Panc1 (cell line): Measurements from ENCODE around the gene TRAF3IP3. TPM values are rescaled to one million over a fixed set of nuclear protein-coding genes. Genes with fewer than 3 reads are reported as not detected.

ENCODE experiments used
- ATAC-seq: fragments of 200-7000 bp; cut with Tn5 transposase; 2 replicates; pipeline ENCODE4 v1.9.1; 2020; ENCODE audit warnings: mild to moderate bottlenecking, moderate library complexity
- BruUV-seq: library from RNA; stranded (reverse); fragments of 400-500 nt; replicated peaks from 2 replicates; lab custom pipeline; 2021; lab: Mats Ljungman, UMichigan
- CTCF ChIA-PET: fragments of 300-600 bp; sonication (Branson Sonifier 250); formaldehyde crosslinking; loops from one replicate; lab custom pipeline; 2022; ENCODE audit warnings: antibody characterized with exemption; lab: Charles Lee
- POLR2A ChIA-PET: fragments of 300-600 bp; sonication (Branson Sonifier 250); formaldehyde crosslinking; loops from one replicate; lab custom pipeline; 2022; ENCODE audit warnings: antibody characterized with exemption; lab: Charles Lee
- DNase-seq: peaks from one replicate; pipeline ENCODE4 v3.0.0-alpha.2; 2010; ENCODE audit warnings: low read depth, low spot score
- H3K27ac ChIP-seq: 2 replicates; pipeline ENCODE4 v1.5.1; 2011; ENCODE audit warnings: mild to moderate bottlenecking, low read length, inconsistent platforms
- H3K27me3 ChIP-seq: fragments of 200-500 bp; sonication (Bioruptor generic); 2 replicates; pipeline ENCODE4 v1.6.0; 2014; ENCODE audit warnings: low read length, inconsistent platforms; ENCODE audit not compliant: control insufficient read depth, insufficient read depth
- H3K36me3 ChIP-seq: fragments of 200-500 bp; sonication (Bioruptor generic); 2 replicates; pipeline ENCODE4 v1.5.1; 2014; ENCODE audit warnings: inconsistent platforms, mild to moderate bottlenecking, low read length, moderate library complexity; ENCODE audit not compliant: control insufficient read depth, insufficient read depth
- H3K4me1 ChIP-seq: 2 replicates; pipeline ENCODE4 v1.5.1; 2011; ENCODE audit warnings: inconsistent platforms, mild to moderate bottlenecking, low read length, moderate library complexity; ENCODE audit not compliant: control insufficient read depth, insufficient read depth
- H3K4me3 ChIP-seq, 2 experiments: 2 replicates each; pipeline ENCODE4 v1.5.1; 2011 to 2012; ENCODE audit warnings: low read depth in 2 of 2, low read length in 2 of 2, mild to moderate bottlenecking in 2 of 2, inconsistent platforms in 1 of 2, moderate library complexity in 1 of 2
- H3K9me3 ChIP-seq: fragments of 200-500 bp; sonication (Bioruptor generic); 2 replicates; pipeline ENCODE4 v1.5.1; 2014; ENCODE audit warnings: low read depth, mild to moderate bottlenecking, inconsistent platforms, low read length, moderate library complexity; ENCODE audit not compliant: control insufficient read depth, insufficient read depth
- POLR2AphosphoS5 ChIP-seq: IDR thresholded peaks from 2 replicates; pipeline ENCODE4 v1.6.1; 2012; ENCODE audit warnings: mild to moderate bottlenecking, low read depth, low read length, moderate library complexity
- REST ChIP-seq, 2 experiments: IDR thresholded peaks; 2 replicates each; pipeline ENCODE4 v1.6.1; 2011 to 2012; ENCODE audit warnings: low read depth in 2 of 2, control low read depth in 1 of 2, low read length in 1 of 2, mild to moderate bottlenecking in 1 of 2, moderate library complexity in 1 of 2; ENCODE audit not compliant: insufficient read depth in 1 of 2
- SIN3A ChIP-seq: IDR thresholded peaks from 2 replicates; pipeline ENCODE4 v1.6.1; 2012; ENCODE audit warnings: low read depth, mild to moderate bottlenecking, low read length, moderate library complexity, borderline replicate concordance; ENCODE audit not compliant: insufficient read depth
- TCF7L2 ChIP-seq: IDR thresholded peaks from 2 replicates; pipeline ENCODE4 v1.6.1; 2011; ENCODE audit warnings: mild to moderate bottlenecking, low read depth, low read length, inconsistent platforms
- in situ Hi-C: cut with HindIII; loops from 2 replicates; pipeline ENCODE4 v1.10.0; 2016; ENCODE audit warnings: low sequenced_read_pairs, low pct_unique_long_range_greater_than_20kb
- intact Hi-C: fragments of 100-400 bp; cut with micrococcal nuclease; formaldehyde crosslinking; loops from one replicate; pipeline ENCODE4 v1.10.0; 2022; ENCODE audit not compliant: unreplicated experiment
- total RNA-seq: library from RNA; stranded (reverse); gene quantifications from one replicate; pipeline ENCODE4 v1.2.1, GENCODE V29; 2021; ENCODE audit not compliant: unreplicated experiment
- TF ChIP-seq, protein P1 (sequence below): fragments of 450-650 bp; IDR thresholded peaks from 2 replicates; pipeline ENCODE4 v1.5.1; 2017; ENCODE audit warnings: mild to moderate bottlenecking

TRAF3IP3 gene
- total RNA-seq, 1 experiment from 2014 or later = 0.67 TPM

DNA sequence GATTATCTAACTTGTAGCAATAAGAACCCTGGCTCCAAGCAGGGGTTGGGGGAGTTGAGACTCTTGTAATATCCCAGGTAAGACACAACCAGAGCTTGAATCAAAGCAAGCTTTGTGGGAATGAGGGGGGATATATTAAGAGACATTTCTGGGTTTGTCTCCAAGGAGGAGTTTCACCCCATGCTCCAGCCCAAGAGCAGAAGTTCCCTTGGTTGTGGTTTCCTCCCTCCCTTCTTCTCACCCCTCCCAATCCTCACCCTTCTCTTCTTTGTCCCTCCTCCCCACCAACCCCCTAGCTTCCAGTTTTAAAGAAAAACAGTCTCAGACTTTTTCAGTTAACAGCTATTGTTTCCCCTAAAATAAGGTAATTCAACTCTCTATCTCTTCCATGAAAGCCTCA is 11.9 kb downstream of the TRAF3IP3 start:
- Histone ChIP-seq H3K4me3 (no peak overlapping the region), H3K4me1 (no peaks in the 10 kb centered on the region), H3K9me3 (no peaks in the 10 kb centered on the region), H3K27ac (no peak overlapping the region), H3K36me3 (no peaks in the 10 kb centered on the region), H3K27me3 (no peaks in the 10 kb centered on the region; the same call in 1 of the 2 replicates)
- no TSS peak for BruUV-seq
- ATAC-seq = no peak
- TF ChIP-seq REST (IDR thresholded peaks at IDR 0.05; ENCODE audit: insufficient read depth in 1 of 2, low read depth in 2 of 2, low read length in 1 of 2) (no peak), TCF7L2 (no peak), POLR2AphosphoS5 (no peak), SIN3A (no peak)
- TF ChIP-seq, protein P1, sequence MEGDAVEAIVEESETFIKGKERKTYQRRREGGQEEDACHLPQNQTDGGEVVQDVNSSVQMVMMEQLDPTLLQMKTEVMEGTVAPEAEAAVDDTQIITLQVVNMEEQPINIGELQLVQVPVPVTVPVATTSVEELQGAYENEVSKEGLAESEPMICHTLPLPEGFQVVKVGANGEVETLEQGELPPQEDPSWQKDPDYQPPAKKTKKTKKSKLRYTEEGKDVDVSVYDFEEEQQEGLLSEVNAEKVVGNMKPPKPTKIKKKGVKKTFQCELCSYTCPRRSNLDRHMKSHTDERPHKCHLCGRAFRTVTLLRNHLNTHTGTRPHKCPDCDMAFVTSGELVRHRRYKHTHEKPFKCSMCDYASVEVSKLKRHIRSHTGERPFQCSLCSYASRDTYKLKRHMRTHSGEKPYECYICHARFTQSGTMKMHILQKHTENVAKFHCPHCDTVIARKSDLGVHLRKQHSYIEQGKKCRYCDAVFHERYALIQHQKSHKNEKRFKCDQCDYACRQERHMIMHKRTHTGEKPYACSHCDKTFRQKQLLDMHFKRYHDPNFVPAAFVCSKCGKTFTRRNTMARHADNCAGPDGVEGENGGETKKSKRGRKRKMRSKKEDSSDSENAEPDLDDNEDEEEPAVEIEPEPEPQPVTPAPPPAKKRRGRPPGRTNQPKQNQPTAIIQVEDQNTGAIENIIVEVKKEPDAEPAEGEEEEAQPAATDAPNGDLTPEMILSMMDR = no peak
- DNase-seq = no peak
- ChIA-PET POLR2A (no interaction called here), CTCF (no interaction called here)
- in situ Hi-C loops = no loop called here
- intact Hi-C loops = no loop called here

DNA sequence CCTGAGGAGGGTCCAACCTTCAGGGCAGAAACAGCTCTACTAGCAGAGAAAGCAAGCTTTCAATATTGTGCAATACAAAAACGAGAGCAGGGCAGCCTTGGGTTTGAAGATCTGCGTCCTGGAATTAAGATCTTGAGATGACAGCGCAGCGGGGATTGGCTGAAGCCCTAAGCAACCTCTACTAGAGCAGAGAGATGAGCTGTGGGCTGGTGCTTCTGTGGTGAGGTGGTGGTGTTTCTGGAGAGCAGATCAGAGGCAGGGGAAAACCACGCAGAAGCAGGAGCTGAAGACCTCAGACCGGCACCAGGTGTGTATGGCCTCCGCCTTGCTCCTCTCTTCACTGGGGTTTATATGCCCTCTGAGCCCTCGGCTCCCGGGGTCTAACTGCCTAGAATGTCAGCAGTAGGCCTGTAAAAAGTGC is 12.5 kb downstream of the TRAF3IP3 start:
- Histone ChIP-seq H3K36me3 (no peaks in the 10 kb centered on the region), H3K9me3 (no peaks in the 10 kb centered on the region), H3K27ac (no peak overlapping the region), H3K27me3 (no peaks in the 10 kb centered on the region), H3K4me1 (no peaks in the 10 kb centered on the region), H3K4me3 (no peak overlapping the region)
- POLR2A ChIA-PET = no interaction called here
- CTCF ChIA-PET = no interaction called here
- in situ Hi-C loops = no loop called here
- no peak for DNase-seq
- no TSS peak for BruUV-seq
- TF ChIP-seq SIN3A (no peak), TCF7L2 (no peak), POLR2AphosphoS5 (no peak)
- TF ChIP-seq, protein P1 = no peak
- ATAC-seq = no peak
- intact Hi-C loops = no loop called here
